Measurements from ENCODE around the gene RAC3. TPM values are rescaled to one million over a fixed set of nuclear protein-coding genes. Genes with fewer than 3 reads are reported as not detected.

The RAC3 gene
- total RNA-seq, 2 donors from 2014 or later = 41.8 to 93.9 TPM

- Histone ChIP-seq H3K4me3 (no peak overlapping the region), H3K36me3 (no peaks in the 10 kb centered on the region), H3K4me1 (replicated peaks) (no peaks in the 10 kb centered on the region), H3K27me3 (replicated peaks; ENCODE audit: insufficient read depth) (no peaks in the 10 kb centered on the region), H3K9me3 (no peaks in the 10 kb centered on the region), H3K27ac (no peak overlapping the region)
- TF ChIP-seq POLR2AphosphoS5 (IDR thresholded peaks at IDR 0.05) (no peak), CTCF (IDR thresholded peaks at IDR 0.05) (no peak), POLR2A (IDR thresholded peaks at IDR 0.05) (no peak)
- intact Hi-C loops (cut with DNase I) = no loop called here
- no peak for DNase-seq (ENCODE audit: low spot score)
- 89% methylated on average over 37 of the region's 39 CpGs for WGBS
Observed at GRCh38 chr17:82010575-82011525, 20.6 kb upstream of the RAC3 start.

GRCh38 chr17:82011617-82012187 lies 19.8 kb upstream of the RAC3 start:
- 94% methylated on average over 16 of the region's 19 CpGs for WGBS
- DNase-seq (ENCODE audit: low spot score) = no peak
- Histone ChIP-seq H3K27me3 (replicated peaks; ENCODE audit: insufficient read depth) (no peaks in the 10 kb centered on the region), H3K9me3 (no peaks in the 10 kb centered on the region), H3K36me3 (no peaks in the 10 kb centered on the region), H3K4me1 (replicated peaks) (no peaks in the 10 kb centered on the region), H3K4me3 (no peak overlapping the region), H3K27ac (no peak overlapping the region)
- no peak for TF ChIP-seq POLR2A (IDR thresholded peaks at IDR 0.05)
- no peak for TF ChIP-seq POLR2AphosphoS5 (IDR thresholded peaks at IDR 0.05)
- no peak for TF ChIP-seq CTCF (IDR thresholded peaks at IDR 0.05)
- intact Hi-C loops (cut with DNase I) = no loop called here

GRCh38 chr17:82012261-82012639 lies 19.2 kb upstream of the RAC3 start:
- WGBS = 83% methylated on average over 10 of the region's 20 CpGs
- Histone ChIP-seq H3K27me3 (replicated peaks; ENCODE audit: insufficient read depth) (no peaks in the 10 kb centered on the region), H3K36me3 (no peaks in the 10 kb centered on the region), H3K4me3 (no peak overlapping the region), H3K9me3 (no peaks in the 10 kb centered on the region), H3K4me1 (replicated peaks) (no peaks in the 10 kb centered on the region), H3K27ac (peak overlapping the region in 1 of 2 donors; percentile 48)
- intact Hi-C loops (cut with DNase I) = no loop called here
- TF ChIP-seq POLR2AphosphoS5 (IDR thresholded peaks at IDR 0.05) = no peak
- no peak for TF ChIP-seq CTCF (IDR thresholded peaks at IDR 0.05)
- no peak for TF ChIP-seq POLR2A (IDR thresholded peaks at IDR 0.05)
- DNase-seq (ENCODE audit: low spot score) = no peak

GRCh38 chr17:82012640-82013295 lies 18.7 kb upstream of the RAC3 start:
- Histone ChIP-seq H3K4me1 (replicated peaks) (no peaks in the 10 kb centered on the region), H3K36me3 (no peaks in the 10 kb centered on the region), H3K27ac (peak overlapping the region; percentile 42 to 48), H3K4me3 (no peak overlapping the region), H3K27me3 (replicated peaks; ENCODE audit: insufficient read depth) (no peaks in the 10 kb centered on the region), H3K9me3 (no peaks in the 10 kb centered on the region)
- DNase-seq (ENCODE audit: low spot score) = no peak
- TF ChIP-seq POLR2A (IDR thresholded peaks at IDR 0.05) (no peak), CTCF (IDR thresholded peaks at IDR 0.05) (no peak)
- intact Hi-C loops (cut with DNase I) = no loop called here
- WGBS = 63% methylated on average over 17 of the region's 19 CpGs
